SJCRH30 (cell line): ENCODE measurements around the gene SCLY. TPM values are rescaled to one million over a fixed set of nuclear protein-coding genes. Genes with fewer than 3 reads are reported as not detected.

ENCODE experiments used
- DNase-seq, 2 experiments: peaks; one replicate each; pipeline ENCODE4 v3.0.0-alpha.2; 2015 to 2020
- H3K27ac ChIP-seq: fragments of 250-450 bp; sonication (Bioruptor Pico); 2 replicates; pipeline ENCODE4 v1.5.1; 2020; ENCODE audit warnings: mild to moderate bottlenecking, moderate library complexity
- H3K27me3 ChIP-seq: fragments of 250-450 bp; sonication (Bioruptor Pico); 2 replicates; pipeline ENCODE4 v1.5.1; 2020; ENCODE audit warnings: mild to moderate bottlenecking, moderate library complexity
- H3K36me3 ChIP-seq: fragments of 250-450 bp; sonication (Bioruptor Pico); 2 replicates; pipeline ENCODE4 v1.5.1; 2020; ENCODE audit warnings: mild to moderate bottlenecking, moderate library complexity
- H3K4me1 ChIP-seq: fragments of 250-450 bp; sonication (Bioruptor Pico); 2 replicates; pipeline ENCODE4 v1.5.1; 2020; ENCODE audit warnings: mild to moderate bottlenecking, moderate library complexity
- H3K4me3 ChIP-seq: fragments of 250-450 bp; sonication (Bioruptor Pico); 2 replicates; pipeline ENCODE4 v1.5.1; 2020; ENCODE audit warnings: mild to moderate bottlenecking, moderate library complexity
- H3K9me3 ChIP-seq: fragments of 250-450 bp; sonication (Bioruptor Pico); replicated peaks from 2 replicates; pipeline ENCODE4 v1.5.1; 2020; ENCODE audit warnings: mild to moderate bottlenecking, moderate library complexity
- total RNA-seq: library from RNA; depleted of rRNA; stranded (reverse); fragments of >200 nt; shearing (Covaris generic); gene quantifications from 2 replicates; pipeline ENCODE4 v1.2.3, GENCODE V29; 2014; rRNA removed

SCLY gene
- total RNA-seq, 1 experiment from 2014 or later, result 36.7 TPM

GRCh38 chr2:238143239-238143951 lies 82.6 kb downstream of the SCLY start:
- peaks cover 47% of the 10 kb centered on the region for H3K4me1 ChIP-seq

GRCh38 chr2:238144262-238144661 lies 83.5 kb downstream of the SCLY start:
- DNase-seq, result no peak
- Histone ChIP-seq H3K4me3 (no peak overlapping the region), H3K27me3 (no peaks in the 10 kb centered on the region), H3K27ac (peak overlapping the region; percentile 57; the same call in 1 of the 2 replicates), H3K4me1 (peaks cover 43% of the 10 kb centered on the region), H3K9me3 (no peaks in the 10 kb centered on the region), H3K36me3 (no peaks in the 10 kb centered on the region)

More at GRCh38 chr2:238143239-238143951, 82.6 kb downstream of the SCLY start:
- Histone ChIP-seq H3K9me3 (no peaks in the 10 kb centered on the region), H3K4me3 (no peak overlapping the region), H3K36me3 (no peaks in the 10 kb centered on the region), H3K27me3 (no peaks in the 10 kb centered on the region), H3K27ac (peak overlapping the region; percentile 57)
- peak; percentile 89 to 93 for DNase-seq

- H3K4me3 ChIP-seq, result no peak overlapping the region
- peaks cover 41% of the 10 kb centered on the region for H3K4me1 ChIP-seq
- H3K27ac ChIP-seq, result no peak overlapping the region
- H3K36me3 ChIP-seq, result no peaks in the 10 kb centered on the region
- no peaks in the 10 kb centered on the region for H3K9me3 ChIP-seq
- DNase-seq, result no peak
- H3K27me3 ChIP-seq, result no peaks in the 10 kb centered on the region
Observed at GRCh38 chr2:238145046-238145445, 84.2 kb downstream of the SCLY start.

DNA sequence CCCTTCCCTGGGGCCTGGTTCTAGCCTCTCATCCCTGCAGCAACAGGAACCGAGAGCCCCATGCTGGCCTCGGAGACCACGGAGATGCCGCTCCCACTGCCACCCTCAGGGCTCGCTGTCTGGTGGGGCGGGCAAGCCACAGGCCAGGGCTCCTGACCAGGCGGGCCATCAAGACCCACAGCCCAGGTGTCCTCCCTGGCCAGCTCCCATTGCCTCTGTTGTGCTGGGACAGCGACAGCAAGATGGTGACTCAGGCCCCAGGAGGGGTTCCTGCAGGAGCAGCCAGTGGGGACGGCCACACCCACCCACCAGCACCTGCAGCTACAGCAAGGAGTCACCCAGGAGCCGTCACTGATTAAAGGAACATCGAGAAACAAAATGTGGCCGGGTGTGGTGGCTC lies 85.0 kb downstream of the SCLY start:
- Histone ChIP-seq H3K4me1 (peaks cover 48% of the 10 kb centered on the region), H3K27me3 (no peaks in the 10 kb centered on the region), H3K27ac (no peak overlapping the region), H3K36me3 (no peaks in the 10 kb centered on the region), H3K9me3 (no peaks in the 10 kb centered on the region), H3K4me3 (no peak overlapping the region)
- DNase-seq, result no peak

DNA sequence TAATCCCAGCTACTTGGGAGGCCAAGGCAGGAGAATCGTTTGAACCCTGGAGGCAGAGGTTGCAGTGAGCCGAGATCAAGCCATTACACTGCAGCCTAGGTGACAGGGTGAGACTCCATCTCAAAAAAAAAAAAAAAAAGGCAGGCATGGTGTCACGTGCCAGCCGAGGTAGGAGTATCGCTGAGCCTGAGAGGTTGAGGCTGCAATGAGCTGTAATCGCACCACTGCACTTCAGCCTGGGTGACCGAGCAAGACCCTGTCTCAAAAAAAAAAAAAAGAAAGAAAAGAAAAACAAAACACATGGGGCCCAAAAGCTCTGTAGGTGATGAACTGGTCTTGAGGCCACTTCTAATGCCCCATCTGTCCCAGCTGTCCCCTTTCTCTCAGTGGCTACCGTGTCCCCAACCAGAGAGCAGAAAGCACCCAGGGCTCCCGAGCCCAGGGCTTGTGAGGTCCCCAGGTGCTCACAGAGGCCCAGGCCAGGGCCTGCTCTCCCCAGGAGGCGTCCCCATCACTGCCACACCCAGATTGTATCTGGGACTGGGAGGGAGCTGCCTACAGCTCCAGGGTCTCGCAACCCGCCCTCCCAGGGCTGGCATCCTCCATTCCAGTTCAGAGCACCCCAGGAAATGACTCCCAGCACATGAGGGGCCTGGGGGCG lies 86.2 kb downstream of the SCLY start:
- DNase-seq, result no peak
- Histone ChIP-seq H3K36me3 (no peaks in the 10 kb centered on the region), H3K27ac (no peak overlapping the region), H3K27me3 (no peaks in the 10 kb centered on the region), H3K4me3 (no peak overlapping the region), H3K4me1 (peaks cover 44% of the 10 kb centered on the region), H3K9me3 (no peaks in the 10 kb centered on the region)

DNA sequence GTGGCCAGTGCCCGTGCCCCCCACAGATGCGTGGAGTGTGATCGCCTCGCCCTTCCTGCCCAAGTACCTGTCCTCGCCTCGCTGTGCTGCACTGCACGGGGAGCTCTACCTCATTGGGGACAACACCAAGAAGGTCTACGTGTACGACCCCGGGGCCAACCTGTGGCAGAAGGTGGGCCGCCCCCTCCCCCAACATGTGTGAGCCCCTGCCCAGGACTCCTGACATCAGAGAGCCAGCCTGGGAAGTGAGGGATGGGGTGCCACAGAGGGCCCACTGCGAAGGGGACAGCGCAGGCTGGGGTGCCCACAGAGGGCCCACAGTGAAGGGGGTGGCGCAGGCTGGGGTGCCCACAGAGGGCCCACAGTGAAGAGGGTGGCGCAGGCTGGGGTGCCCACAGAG lies 88.2 kb downstream of the SCLY start:
- H3K9me3 ChIP-seq, result no peaks in the 10 kb centered on the region
- H3K36me3 ChIP-seq, result no peaks in the 10 kb centered on the region
- H3K4me3 ChIP-seq, result no peak overlapping the region
- H3K27me3 ChIP-seq, result no peaks in the 10 kb centered on the region
- H3K27ac ChIP-seq, result peak overlapping the region; percentile 65; the same call in 1 of the 2 replicates
- peaks cover 24% of the 10 kb centered on the region for H3K4me1 ChIP-seq
- no peak for DNase-seq

Other genes starting within 250 kb of the SCLY start
- gene RAMP1, start 201.4 kb upstream of the SCLY start, total RNA-seq, result not detected in 2 replicates
- 46.4 and 50.5 TPM in 2 replicates for gene UBE2F, start 94.0 kb upstream of the SCLY start, total RNA-seq
- 2.6 and 3.1 TPM in 2 replicates for gene ESPNL, start 39.3 kb downstream of the SCLY start, total RNA-seq
- gene KLHL30, start 77.7 kb downstream of the SCLY start, total RNA-seq, result 3.9 and 4.1 TPM in 2 replicates
- 10.4 and 10.5 TPM in 2 replicates for gene ERFE, start 98.0 kb downstream of the SCLY start, total RNA-seq
- 59.8 and 71.1 TPM in 2 replicates for gene ILKAP, start 142.7 kb downstream of the SCLY start, total RNA-seq
- 44.9 and 46.1 TPM in 2 replicates for gene HES6, start 179.0 kb downstream of the SCLY start, total RNA-seq
- 5.3 and 5.9 TPM in 2 replicates for gene PER2, start 227.6 kb downstream of the SCLY start, total RNA-seq